ENCODE measurements around the gene STRIT1. TPM values are rescaled to one million over a fixed set of nuclear protein-coding genes. Genes with fewer than 3 reads are reported as not detected.

STRIT1 gene
- polyA plus RNA-seq, 1 donor from 2014 or later: 1.2 TPM

DNA sequence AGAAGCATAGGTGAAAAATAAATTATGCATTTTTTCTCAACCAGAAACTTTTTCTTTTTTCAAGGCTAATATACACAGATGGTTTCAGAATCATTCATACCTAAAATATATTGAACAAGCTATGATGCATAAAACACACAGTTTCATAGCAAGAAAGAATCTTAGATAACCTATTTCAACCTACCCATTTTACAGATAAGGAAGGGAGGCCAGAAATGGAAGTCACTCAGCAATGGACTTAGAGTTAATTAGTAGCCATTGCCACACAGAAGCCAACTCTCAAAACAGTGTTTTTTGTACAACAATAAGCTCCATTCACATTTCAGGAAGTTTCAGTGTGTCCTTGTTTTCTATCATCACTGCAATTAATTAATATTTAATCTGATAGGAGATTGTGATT lies 27.5 kb upstream of the STRIT1 start:
- Histone ChIP-seq H3K4me3 (ENCODE audit: low read length) (no peak overlapping the region), H4K20me1 (ENCODE audit: insufficient read depth) (no peaks in the 10 kb centered on the region)
- TF ChIP-seq MXI1 (conservative IDR thresholded peaks at IDR 0.05; ENCODE audit: poor library complexity, severe bottlenecking) (no peak), REST (IDR thresholded peaks at IDR 0.05; ENCODE audit: borderline replicate concordance) (no peak), EZH2 (IDR thresholded peaks at IDR 0.05; ENCODE audit: borderline replicate concordance, insufficient read depth, low read length, poor library complexity, severe bottlenecking) (no peak), TAF1 (IDR thresholded peaks at IDR 0.05; ENCODE audit: low read depth) (no peak), EP300 (conservative IDR thresholded peaks at IDR 0.05; ENCODE audit: poor library complexity, severe bottlenecking) (no peak), POLR2AphosphoS5 (IDR thresholded peaks at IDR 0.05) (no peak), RAD21 (conservative IDR thresholded peaks at IDR 0.05) (no peak), SMC3 (conservative IDR thresholded peaks at IDR 0.05; ENCODE audit: poor library complexity) (no peak)
- TF ChIP-seq, protein P1, sequence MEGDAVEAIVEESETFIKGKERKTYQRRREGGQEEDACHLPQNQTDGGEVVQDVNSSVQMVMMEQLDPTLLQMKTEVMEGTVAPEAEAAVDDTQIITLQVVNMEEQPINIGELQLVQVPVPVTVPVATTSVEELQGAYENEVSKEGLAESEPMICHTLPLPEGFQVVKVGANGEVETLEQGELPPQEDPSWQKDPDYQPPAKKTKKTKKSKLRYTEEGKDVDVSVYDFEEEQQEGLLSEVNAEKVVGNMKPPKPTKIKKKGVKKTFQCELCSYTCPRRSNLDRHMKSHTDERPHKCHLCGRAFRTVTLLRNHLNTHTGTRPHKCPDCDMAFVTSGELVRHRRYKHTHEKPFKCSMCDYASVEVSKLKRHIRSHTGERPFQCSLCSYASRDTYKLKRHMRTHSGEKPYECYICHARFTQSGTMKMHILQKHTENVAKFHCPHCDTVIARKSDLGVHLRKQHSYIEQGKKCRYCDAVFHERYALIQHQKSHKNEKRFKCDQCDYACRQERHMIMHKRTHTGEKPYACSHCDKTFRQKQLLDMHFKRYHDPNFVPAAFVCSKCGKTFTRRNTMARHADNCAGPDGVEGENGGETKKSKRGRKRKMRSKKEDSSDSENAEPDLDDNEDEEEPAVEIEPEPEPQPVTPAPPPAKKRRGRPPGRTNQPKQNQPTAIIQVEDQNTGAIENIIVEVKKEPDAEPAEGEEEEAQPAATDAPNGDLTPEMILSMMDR (IDR thresholded peaks at IDR 0.05; ENCODE audit: poor library complexity, severe bottlenecking): no peak

GRCh38 chr3:155318740-155319139 lies 25.3 kb upstream of the STRIT1 start:
- no peak overlapping the region for H3K27ac ChIP-seq (ENCODE audit: low read length)
- H3K9me3 ChIP-seq (ENCODE audit: low read length): no peaks in the 10 kb centered on the region
- no peak overlapping the region for H3K9ac ChIP-seq (ENCODE audit: low read length)
- H3K4me2 ChIP-seq (ENCODE audit: low read length): no peak overlapping the region
- no peaks in the 10 kb centered on the region for H3K9me2 ChIP-seq (ENCODE audit: insufficient read depth, low read length)
- H3F3A ChIP-seq (ENCODE audit: insufficient read depth, low read length, poor library complexity, severe bottlenecking): no peaks in the 10 kb centered on the region
- H3K36me3 ChIP-seq (ENCODE audit: insufficient read depth, low read length): no peaks in the 10 kb centered on the region
- H2AFZ ChIP-seq (ENCODE audit: low read depth, low read length): no peak overlapping the region
- H3K79me2 ChIP-seq (replicated peaks; ENCODE audit: insufficient read depth, low read length): no peaks in the 10 kb centered on the region
- TF ChIP-seq RAD21 (conservative IDR thresholded peaks at IDR 0.05) (no peak), TAF1 (IDR thresholded peaks at IDR 0.05; ENCODE audit: low read depth) (no peak), MXI1 (conservative IDR thresholded peaks at IDR 0.05; ENCODE audit: poor library complexity, severe bottlenecking) (no peak), EZH2 (IDR thresholded peaks at IDR 0.05; ENCODE audit: borderline replicate concordance, insufficient read depth, low read length, poor library complexity, severe bottlenecking) (no peak), POLR2AphosphoS5 (IDR thresholded peaks at IDR 0.05) (no peak), EP300 (conservative IDR thresholded peaks at IDR 0.05; ENCODE audit: poor library complexity, severe bottlenecking) (no peak), SMC3 (conservative IDR thresholded peaks at IDR 0.05; ENCODE audit: poor library complexity) (no peak), REST (IDR thresholded peaks at IDR 0.05; ENCODE audit: borderline replicate concordance) (no peak)
- TF ChIP-seq, protein P1 (IDR thresholded peaks at IDR 0.05; ENCODE audit: poor library complexity, severe bottlenecking): no peak
- no peaks in the 10 kb centered on the region for H4K20me1 ChIP-seq (ENCODE audit: insufficient read depth)
- no peaks in the 10 kb centered on the region for H3K27me3 ChIP-seq (ENCODE audit: insufficient read depth, low read depth, low read length)
- no peak overlapping the region for H3K4me3 ChIP-seq (ENCODE audit: low read length)

More for the DNA sequence above, 27.5 kb upstream of the STRIT1 start:
- no peaks in the 10 kb centered on the region for H3K9me2 ChIP-seq (ENCODE audit: insufficient read depth, low read length)
- no peaks in the 10 kb centered on the region for H3K27me3 ChIP-seq (ENCODE audit: insufficient read depth, low read depth, low read length)
- H3K36me3 ChIP-seq (ENCODE audit: insufficient read depth, low read length): no peaks in the 10 kb centered on the region
- H3F3A ChIP-seq (ENCODE audit: insufficient read depth, low read length, poor library complexity, severe bottlenecking): no peaks in the 10 kb centered on the region
- no peaks in the 10 kb centered on the region for H3K9me3 ChIP-seq (ENCODE audit: low read length)
- no peak overlapping the region for H2AFZ ChIP-seq (ENCODE audit: low read depth, low read length)
- H3K4me2 ChIP-seq (ENCODE audit: low read length): no peak overlapping the region
- no peak overlapping the region for H3K9ac ChIP-seq (ENCODE audit: low read length)
- no peak overlapping the region for H3K27ac ChIP-seq (ENCODE audit: low read length)
- H3K79me2 ChIP-seq (replicated peaks; ENCODE audit: insufficient read depth, low read length): no peaks in the 10 kb centered on the region

All from neural cell (in vitro differentiated cells).